KMS-11 (cell line): ENCODE data around the gene DLD.
"Not testable (repeated sequence)": the region's sequence is repeated elsewhere in the genome, so short reads cannot be mapped to it uniquely, and the experiment has no call there.

Experiments
- H2AFZ ChIP-seq: fragments of 200-600 bp; sonication (generic); 2 replicates; pipeline ENCODE4 v1.6.1; 2016; ENCODE audit warnings: antibody characterized with exemption, mixed run types, low read depth
- H3K27ac ChIP-seq: fragments of 200-600 bp; sonication (generic); 2 replicates; pipeline ENCODE4 v1.6.1; 2016; ENCODE audit warnings: mild to moderate bottlenecking, mixed run types
- H3K27me3 ChIP-seq: fragments of 200-600 bp; sonication (generic); 2 replicates; pipeline ENCODE4 v1.6.1; 2017; ENCODE audit warnings: mild to moderate bottlenecking, low read depth, mixed run types, moderate library complexity; ENCODE audit not compliant: insufficient read depth
- H3K36me3 ChIP-seq: fragments of 200-600 bp; sonication (generic); 2 replicates; pipeline ENCODE4 v1.6.1; 2017; ENCODE audit warnings: mild to moderate bottlenecking, mixed run types; ENCODE audit not compliant: insufficient read depth
- H3K4me1 ChIP-seq: fragments of 200-600 bp; sonication (generic); 2 replicates; pipeline ENCODE4 v1.6.1; 2016; ENCODE audit warnings: mild to moderate bottlenecking, low read depth, mixed run types; ENCODE audit not compliant: poor library complexity, severe bottlenecking
- H3K4me2 ChIP-seq: fragments of 200-600 bp; sonication (generic); 2 replicates; pipeline ENCODE4 v1.7.0; 2016; ENCODE audit warnings: mild to moderate bottlenecking, mixed run types
- H3K4me3 ChIP-seq: fragments of 200-600 bp; sonication (generic); IDR thresholded peaks from 2 replicates; pipeline ENCODE4 v1.6.1; 2017; ENCODE audit warnings: low read depth, low read length, mixed read lengths; ENCODE audit not compliant: insufficient read depth
- H3K79me2 ChIP-seq: fragments of 200-600 bp; sonication (generic); 2 replicates; pipeline ENCODE4 v1.6.1; 2016; ENCODE audit warnings: low read depth, mixed run types; ENCODE audit not compliant: insufficient read depth
- H3K9ac ChIP-seq: fragments of 200-600 bp; sonication (generic); 2 replicates; pipeline ENCODE4 v1.6.1; 2016; ENCODE audit warnings: mild to moderate bottlenecking, mixed run types
- H4K20me1 ChIP-seq: fragments of 200-600 bp; sonication (generic); 2 replicates; pipeline ENCODE4 v1.6.1; 2016; ENCODE audit warnings: mild to moderate bottlenecking, mixed run types; ENCODE audit not compliant: insufficient read depth
- TF ChIP-seq, protein P1 (sequence below): fragments of 200-600 bp; sonication (generic); conservative IDR thresholded peaks from 2 replicates; pipeline ENCODE4 v1.6.1; 2017; ENCODE audit warnings: low read depth, mild to moderate bottlenecking, antibody characterized with exemption, low read length, moderate library complexity, mixed read lengths

Gene DLD

DNA sequence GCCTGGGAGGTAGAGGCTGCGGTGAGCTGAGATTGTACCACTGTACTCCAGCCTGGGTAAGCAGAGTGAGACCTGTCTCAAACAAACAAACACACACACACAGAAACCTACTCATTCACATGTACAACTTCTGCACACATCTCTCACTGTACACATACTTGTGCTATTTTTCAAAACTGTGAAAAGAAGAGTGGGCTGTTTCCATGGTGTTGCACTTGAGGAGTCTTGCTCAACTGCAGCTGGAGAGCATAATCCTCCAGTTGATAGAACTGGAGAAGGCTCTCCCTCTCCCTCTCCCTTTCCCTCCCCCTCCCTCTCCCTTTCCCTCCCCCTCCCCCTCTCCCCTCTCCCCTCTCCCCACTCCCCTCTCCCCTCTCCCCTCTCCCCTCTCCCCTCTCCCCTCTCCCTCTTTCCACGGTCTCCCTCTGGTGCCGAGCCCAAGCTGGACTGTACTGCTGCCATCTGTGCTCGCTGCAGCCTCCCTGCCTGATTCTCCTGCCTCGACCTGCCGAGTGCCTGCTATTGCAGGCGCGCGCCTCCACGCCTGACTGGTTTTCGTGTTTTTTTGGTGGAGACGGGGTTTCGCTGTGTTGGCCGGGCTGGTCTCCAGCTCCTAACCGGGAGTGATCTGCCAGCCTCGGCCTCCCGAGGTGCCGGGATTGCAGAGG, 43.7 kb upstream of the DLD start:
- no peak overlapping the region for H2AFZ ChIP-seq
- no peak overlapping the region for H3K4me3 ChIP-seq
- no peak overlapping the region for H3K9ac ChIP-seq
- H3K36me3 ChIP-seq, result no peaks in the 10 kb centered on the region
- no peak overlapping the region for H3K4me2 ChIP-seq
- H3K79me2 ChIP-seq, result no peaks in the 10 kb centered on the region
- TF ChIP-seq, protein P1, sequence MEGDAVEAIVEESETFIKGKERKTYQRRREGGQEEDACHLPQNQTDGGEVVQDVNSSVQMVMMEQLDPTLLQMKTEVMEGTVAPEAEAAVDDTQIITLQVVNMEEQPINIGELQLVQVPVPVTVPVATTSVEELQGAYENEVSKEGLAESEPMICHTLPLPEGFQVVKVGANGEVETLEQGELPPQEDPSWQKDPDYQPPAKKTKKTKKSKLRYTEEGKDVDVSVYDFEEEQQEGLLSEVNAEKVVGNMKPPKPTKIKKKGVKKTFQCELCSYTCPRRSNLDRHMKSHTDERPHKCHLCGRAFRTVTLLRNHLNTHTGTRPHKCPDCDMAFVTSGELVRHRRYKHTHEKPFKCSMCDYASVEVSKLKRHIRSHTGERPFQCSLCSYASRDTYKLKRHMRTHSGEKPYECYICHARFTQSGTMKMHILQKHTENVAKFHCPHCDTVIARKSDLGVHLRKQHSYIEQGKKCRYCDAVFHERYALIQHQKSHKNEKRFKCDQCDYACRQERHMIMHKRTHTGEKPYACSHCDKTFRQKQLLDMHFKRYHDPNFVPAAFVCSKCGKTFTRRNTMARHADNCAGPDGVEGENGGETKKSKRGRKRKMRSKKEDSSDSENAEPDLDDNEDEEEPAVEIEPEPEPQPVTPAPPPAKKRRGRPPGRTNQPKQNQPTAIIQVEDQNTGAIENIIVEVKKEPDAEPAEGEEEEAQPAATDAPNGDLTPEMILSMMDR, result no peak
- no peak overlapping the region for H3K27ac ChIP-seq
- no peaks in the 10 kb centered on the region for H3K4me1 ChIP-seq
- H4K20me1 ChIP-seq, result no peaks in the 10 kb centered on the region
- no peaks in the 10 kb centered on the region for H3K27me3 ChIP-seq

DNA sequence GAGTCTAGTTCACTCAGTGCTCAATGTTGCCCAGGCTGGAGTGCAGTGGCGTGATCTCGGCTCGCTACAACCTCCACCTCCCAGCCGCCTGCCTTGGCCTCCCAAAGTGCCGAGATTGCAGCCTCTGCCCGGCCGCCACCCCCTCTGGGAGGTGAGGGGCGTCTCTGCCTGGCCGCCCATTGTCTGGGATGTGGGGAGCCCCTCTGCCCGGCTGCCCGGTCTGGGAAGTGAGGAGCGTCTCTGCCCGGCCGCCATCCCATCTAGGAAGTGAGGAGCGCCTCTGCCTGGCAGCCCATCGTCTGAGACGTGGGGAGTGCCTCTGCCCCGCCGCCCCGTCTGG, 43.2 kb upstream of the DLD start:
- H4K20me1 ChIP-seq, H3K27me3 ChIP-seq, H2AFZ ChIP-seq, H3K4me2 ChIP-seq, H3K79me2 ChIP-seq, H3K36me3 ChIP-seq, H3K27ac ChIP-seq, H3K4me1 ChIP-seq, H3K9ac ChIP-seq, H3K4me3 ChIP-seq: not testable (repeated sequence)

DNA sequence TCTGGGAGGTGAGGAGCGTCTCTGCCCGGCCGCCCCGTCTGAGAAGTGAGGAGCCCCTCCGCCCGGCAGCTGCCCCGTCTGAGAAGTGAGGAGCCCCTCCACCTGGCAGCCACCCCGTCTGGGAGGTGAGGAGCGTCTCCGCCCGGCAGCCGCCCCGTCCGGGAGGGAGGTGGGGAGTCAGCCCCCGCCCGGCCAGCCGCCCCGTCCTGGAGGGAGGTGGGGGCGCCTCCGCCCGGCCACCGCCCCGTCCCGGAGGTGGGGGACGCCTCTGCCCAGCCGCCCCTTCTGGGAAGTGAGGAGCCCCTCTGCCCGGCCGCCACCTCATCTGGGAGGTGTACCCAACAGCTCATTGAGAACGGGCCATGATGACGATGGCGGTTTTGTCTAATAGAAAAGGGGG, 42.8 kb upstream of the DLD start:
- not testable (repeated sequence) for H3K4me1 ChIP-seq, H3K4me2 ChIP-seq, H3K4me3 ChIP-seq

DNA sequence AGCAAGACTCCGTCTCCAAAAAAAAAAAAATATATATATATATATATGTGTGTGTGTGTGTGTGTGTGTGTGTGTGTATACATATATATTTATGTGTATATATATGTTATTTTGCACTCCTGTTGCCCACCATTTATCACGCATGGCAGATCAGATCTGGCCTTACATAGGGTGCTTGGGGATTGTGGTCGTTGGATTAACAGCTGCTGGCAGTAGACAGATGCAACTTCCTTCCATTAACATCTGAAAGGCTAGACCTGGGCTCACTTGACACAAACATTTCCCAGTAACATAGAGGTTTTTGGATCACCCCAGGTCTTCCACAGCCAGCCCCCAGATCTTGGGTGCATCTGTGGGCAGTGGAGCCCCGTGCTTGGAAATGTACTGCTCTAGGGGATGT, 40.8 kb upstream of the DLD start:
- Histone ChIP-seq H2AFZ (no peak overlapping the region), H3K4me2 (no peak overlapping the region), H3K79me2 (no peaks in the 10 kb centered on the region), H3K27me3 (no peaks in the 10 kb centered on the region), H3K36me3 (no peaks in the 10 kb centered on the region), H3K4me3 (no peak overlapping the region), H3K4me1 (no peaks in the 10 kb centered on the region), H4K20me1 (no peaks in the 10 kb centered on the region), H3K27ac (no peak overlapping the region), H3K9ac (no peak overlapping the region)
- TF ChIP-seq, protein P1, result no peak

More for the DNA sequence above, 42.8 kb upstream of the DLD start:
- H3K79me2 ChIP-seq, H3K9ac ChIP-seq, H3K27me3 ChIP-seq, H3K36me3 ChIP-seq, H3K27ac ChIP-seq, H4K20me1 ChIP-seq, H2AFZ ChIP-seq: not testable (repeated sequence)

DNA sequence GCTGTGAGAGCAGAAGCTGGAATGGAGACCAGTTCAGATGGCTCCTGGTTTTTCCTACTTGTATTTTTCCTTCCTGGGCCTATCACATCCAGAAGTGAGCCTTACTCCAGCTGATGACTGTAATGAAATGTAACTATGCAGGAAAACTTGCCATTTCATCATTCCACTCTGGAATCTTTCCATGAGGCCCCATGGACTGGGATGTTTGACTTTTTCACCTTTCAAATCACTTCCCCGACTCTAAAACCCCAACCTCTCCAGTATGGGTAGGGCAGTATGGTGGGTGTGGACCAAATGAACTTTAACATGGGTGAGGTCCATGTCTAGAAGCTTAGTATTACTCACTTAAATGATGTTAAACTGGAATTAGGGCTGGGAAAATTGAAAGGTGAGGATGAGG, 40.3 kb upstream of the DLD start:
- Histone ChIP-seq H3K27me3 (no peaks in the 10 kb centered on the region), H3K27ac (no peak overlapping the region), H3K4me3 (no peak overlapping the region), H3K4me1 (no peaks in the 10 kb centered on the region), H2AFZ (no peak overlapping the region), H4K20me1 (no peaks in the 10 kb centered on the region), H3K4me2 (no peak overlapping the region), H3K36me3 (no peaks in the 10 kb centered on the region), H3K79me2 (no peaks in the 10 kb centered on the region), H3K9ac (no peak overlapping the region)
- TF ChIP-seq, protein P1, result no peak
